Activated naive CD8-positive, alpha-beta T cell treated with anti-CD3 and anti-CD28 coated beads for 36 hours (primary cell): Measurements from ENCODE around the gene CHN2. TPM values are rescaled to one million over a fixed set of nuclear protein-coding genes. Genes with fewer than 3 reads are reported as not detected.

Experiments
- DNase-seq: peaks from one replicate; pipeline ENCODE4 v3.0.0; 2021
- H3K27ac Mint-ChIP-seq: one replicate; pipeline ENCODE4 v1.8.0; 2022; ENCODE audit warnings: mild to moderate bottlenecking, moderate library complexity, mixed read lengths
- H3K27me3 Mint-ChIP-seq: one replicate; pipeline ENCODE4 v1.8.0; 2022; ENCODE audit warnings: mild to moderate bottlenecking, mixed read lengths
- H3K36me3 Mint-ChIP-seq: one replicate; pipeline ENCODE4 v1.8.0; 2021; ENCODE audit warnings: mild to moderate bottlenecking, mixed read lengths
- H3K4me1 Mint-ChIP-seq: one replicate; pipeline ENCODE4 v1.8.0; 2021; ENCODE audit warnings: mixed read lengths
- H3K4me3 Mint-ChIP-seq: one replicate; pipeline ENCODE4 v1.8.0; 2022; ENCODE audit warnings: mild to moderate bottlenecking, moderate library complexity, mixed read lengths
- H3K9me3 Mint-ChIP-seq: one replicate; pipeline ENCODE4 v1.8.0; 2022; ENCODE audit warnings: mixed read lengths
- total RNA-seq, 2 experiments: library from RNA; stranded (reverse); gene quantifications; one replicate each; pipeline ENCODE4 v1.2.3, GENCODE V29; 2021

CHN2 gene
- total RNA-seq, 2 experiments from 2014 or later = 0.80 to 1.6 TPM

GRCh38 chr7:29461996-29462395, 267.4 kb downstream of the CHN2 start:
- Mint-ChIP-seq H3K36me3 (no peaks in the 10 kb centered on the region), H3K9me3 (no peaks in the 10 kb centered on the region), H3K4me1 (no peaks in the 10 kb centered on the region), H3K4me3 (no peak overlapping the region), H3K27me3 (no peaks in the 10 kb centered on the region), H3K27ac (no peak overlapping the region)
- DNase-seq = no peak

GRCh38 chr7:29463504-29464158, 269.1 kb downstream of the CHN2 start:
- Mint-ChIP-seq H3K27ac (no peak overlapping the region), H3K9me3 (no peaks in the 10 kb centered on the region), H3K4me3 (no peak overlapping the region), H3K36me3 (no peaks in the 10 kb centered on the region), H3K4me1 (no peaks in the 10 kb centered on the region), H3K27me3 (no peaks in the 10 kb centered on the region)
- no peak for DNase-seq

GRCh38 chr7:29464753-29465152, 270.2 kb downstream of the CHN2 start:
- Mint-ChIP-seq H3K4me3 (no peak overlapping the region), H3K27ac (no peak overlapping the region), H3K4me1 (no peaks in the 10 kb centered on the region), H3K27me3 (no peaks in the 10 kb centered on the region), H3K9me3 (no peaks in the 10 kb centered on the region), H3K36me3 (no peaks in the 10 kb centered on the region)
- no peak for DNase-seq

- H3K9me3 Mint-ChIP-seq = no peaks in the 10 kb centered on the region
- H3K27me3 Mint-ChIP-seq = no peaks in the 10 kb centered on the region
- no peaks in the 10 kb centered on the region for H3K36me3 Mint-ChIP-seq
Measured at GRCh38 chr7:29467193-29467926, 272.8 kb downstream of the CHN2 start.

GRCh38 chr7:29468196-29468595, 273.6 kb downstream of the CHN2 start:
- Mint-ChIP-seq H3K27ac (no peak overlapping the region), H3K9me3 (no peaks in the 10 kb centered on the region), H3K36me3 (no peaks in the 10 kb centered on the region), H3K4me1 (no peaks in the 10 kb centered on the region), H3K27me3 (no peaks in the 10 kb centered on the region), H3K4me3 (no peak overlapping the region)
- DNase-seq = no peak

More at GRCh38 chr7:29467193-29467926, 272.8 kb downstream of the CHN2 start:
- Mint-ChIP-seq H3K4me1 (no peaks in the 10 kb centered on the region), H3K27ac (no peak overlapping the region), H3K4me3 (no peak overlapping the region)
- no peak for DNase-seq

- no peaks in the 10 kb centered on the region for H3K36me3 Mint-ChIP-seq
- no peaks in the 10 kb centered on the region for H3K4me1 Mint-ChIP-seq
- no peak overlapping the region for H3K27ac Mint-ChIP-seq
- peaks cover 2% of the 10 kb centered on the region for H3K27me3 Mint-ChIP-seq
- no peak for DNase-seq
- H3K4me3 Mint-ChIP-seq = no peak overlapping the region
- no peaks in the 10 kb centered on the region for H3K9me3 Mint-ChIP-seq
Measured at GRCh38 chr7:29469281-29469680, 274.7 kb downstream of the CHN2 start.

GRCh38 chr7:29469976-29470557, 275.5 kb downstream of the CHN2 start:
- H3K9me3 Mint-ChIP-seq = no peaks in the 10 kb centered on the region
- H3K36me3 Mint-ChIP-seq = no peaks in the 10 kb centered on the region
- H3K4me1 Mint-ChIP-seq = no peaks in the 10 kb centered on the region
- no peak for DNase-seq
- no peak overlapping the region for H3K4me3 Mint-ChIP-seq
- no peak overlapping the region for H3K27ac Mint-ChIP-seq
- peaks cover 5% of the 10 kb centered on the region for H3K27me3 Mint-ChIP-seq

GRCh38 chr7:29471444-29472138, 277.0 kb downstream of the CHN2 start:
- no peaks in the 10 kb centered on the region for H3K9me3 Mint-ChIP-seq
- no peak for DNase-seq
- H3K27me3 Mint-ChIP-seq = peaks cover 5% of the 10 kb centered on the region
- no peaks in the 10 kb centered on the region for H3K4me1 Mint-ChIP-seq
- no peak overlapping the region for H3K27ac Mint-ChIP-seq
- H3K36me3 Mint-ChIP-seq = no peaks in the 10 kb centered on the region
- H3K4me3 Mint-ChIP-seq = no peak overlapping the region

- Mint-ChIP-seq H3K27me3 (peaks cover 5% of the 10 kb centered on the region), H3K9me3 (no peaks in the 10 kb centered on the region), H3K36me3 (no peaks in the 10 kb centered on the region), H3K27ac (no peak overlapping the region), H3K4me1 (no peaks in the 10 kb centered on the region), H3K4me3 (no peak overlapping the region)
- DNase-seq = no peak
Measured at GRCh38 chr7:29476916-29477315, 282.3 kb downstream of the CHN2 start.

GRCh38 chr7:29478226-29478625, 283.7 kb downstream of the CHN2 start:
- H3K27me3 Mint-ChIP-seq = peaks cover 5% of the 10 kb centered on the region
- H3K27ac Mint-ChIP-seq = no peak overlapping the region
- H3K4me1 Mint-ChIP-seq = no peaks in the 10 kb centered on the region
- no peak overlapping the region for H3K4me3 Mint-ChIP-seq
- no peaks in the 10 kb centered on the region for H3K9me3 Mint-ChIP-seq
- DNase-seq = no peak
- H3K36me3 Mint-ChIP-seq = no peaks in the 10 kb centered on the region

- Mint-ChIP-seq H3K27me3 (peaks cover 5% of the 10 kb centered on the region), H3K4me3 (no peak overlapping the region), H3K4me1 (no peaks in the 10 kb centered on the region), H3K9me3 (no peaks in the 10 kb centered on the region), H3K36me3 (no peaks in the 10 kb centered on the region), H3K27ac (no peak overlapping the region)
- DNase-seq = no peak
Measured at GRCh38 chr7:29478687-29479240, 284.2 kb downstream of the CHN2 start.

- Mint-ChIP-seq H3K4me1 (no peaks in the 10 kb centered on the region), H3K27ac (no peak overlapping the region), H3K9me3 (no peaks in the 10 kb centered on the region), H3K27me3 (no peaks in the 10 kb centered on the region), H3K4me3 (no peak overlapping the region), H3K36me3 (no peaks in the 10 kb centered on the region)
- no peak for DNase-seq
Measured at GRCh38 chr7:29479301-29480200, 285.0 kb downstream of the CHN2 start.

GRCh38 chr7:29480451-29480850, 285.9 kb downstream of the CHN2 start:
- H3K27ac Mint-ChIP-seq = no peak overlapping the region
- no peaks in the 10 kb centered on the region for H3K36me3 Mint-ChIP-seq
- no peaks in the 10 kb centered on the region for H3K9me3 Mint-ChIP-seq
- DNase-seq = no peak
- H3K4me1 Mint-ChIP-seq = no peaks in the 10 kb centered on the region
- no peak overlapping the region for H3K4me3 Mint-ChIP-seq
- H3K27me3 Mint-ChIP-seq = no peaks in the 10 kb centered on the region

- Mint-ChIP-seq H3K4me3 (no peak overlapping the region), H3K9me3 (no peaks in the 10 kb centered on the region), H3K4me1 (no peaks in the 10 kb centered on the region), H3K27me3 (peaks cover 2% of the 10 kb centered on the region), H3K36me3 (no peaks in the 10 kb centered on the region), H3K27ac (no peak overlapping the region)
- DNase-seq = no peak
Measured at GRCh38 chr7:29480934-29481651, 286.5 kb downstream of the CHN2 start.
